ENCODE results near the gene RAD51B.
"Not testable (repeated sequence)": the region's sequence is repeated elsewhere in the genome, so short reads cannot be mapped to it uniquely, and the experiment has no call there.

Gene RAD51B

DNA sequence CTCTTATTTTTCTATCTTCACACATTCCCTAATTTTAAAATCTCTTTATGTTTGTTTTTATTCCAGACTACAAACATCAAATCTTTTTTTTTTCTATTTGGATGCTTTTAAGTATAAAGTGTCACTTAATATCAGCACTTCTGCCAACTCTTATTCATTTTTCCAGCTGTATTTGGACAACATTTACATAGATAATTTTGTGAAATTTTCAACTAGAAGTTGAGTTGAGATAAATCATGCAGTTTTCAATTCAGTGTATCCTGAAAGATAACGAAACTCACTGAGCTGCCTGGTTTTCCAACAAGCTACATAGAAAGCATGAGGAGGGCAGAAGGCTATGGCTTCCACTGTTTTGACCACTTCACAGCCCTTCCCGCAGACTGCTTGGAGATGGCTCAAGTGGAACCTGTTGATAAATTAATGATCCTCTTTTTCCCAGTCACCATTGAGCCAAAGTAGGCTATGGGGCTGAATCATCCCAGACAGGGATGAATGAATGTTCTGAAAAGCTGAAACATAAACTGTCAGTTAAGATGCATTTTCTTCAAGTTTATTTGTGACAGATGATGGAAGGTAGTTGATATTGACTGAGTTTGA, 213.9 kb downstream of the RAD51B start:
- DNase-seq = no peak

DNA sequence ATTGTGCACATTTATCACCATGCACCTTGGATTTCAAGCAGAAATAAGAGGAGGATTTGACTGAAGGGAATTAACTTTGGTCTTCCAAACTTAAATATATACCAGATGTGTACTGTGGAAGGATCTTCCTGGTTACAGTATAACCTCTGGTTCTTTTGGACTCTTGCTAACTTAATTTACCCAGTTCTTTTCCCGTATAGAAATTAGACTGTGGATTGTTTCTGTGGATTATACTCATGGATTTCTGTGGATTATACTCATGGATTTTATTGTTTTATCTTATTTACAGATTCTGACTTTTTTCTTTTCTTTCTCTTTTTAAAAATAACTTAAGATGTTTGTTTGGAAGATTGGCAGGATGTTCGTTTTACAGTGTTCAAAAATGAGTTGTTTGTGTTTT, 215.3 kb downstream of the RAD51B start:
- DNase-seq = no peak

DNA sequence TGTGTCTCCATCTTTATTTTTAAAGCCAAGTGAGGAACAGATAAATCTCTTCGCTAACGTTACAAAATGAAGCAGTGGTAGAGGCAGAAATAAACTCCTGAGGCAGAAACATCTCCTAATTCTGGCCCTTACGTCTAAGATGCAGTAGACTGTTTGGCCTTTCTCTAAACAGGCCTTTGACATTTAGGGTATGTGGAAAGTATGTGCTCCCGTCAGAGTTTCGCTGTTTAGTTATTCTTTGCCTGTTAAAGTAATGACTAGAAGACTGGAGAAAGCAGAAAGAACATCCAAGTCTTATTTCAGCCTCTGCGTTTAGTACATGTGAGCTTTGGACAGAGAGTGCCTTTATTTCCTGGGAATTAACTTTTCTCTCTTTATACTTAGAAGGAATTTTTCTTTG, 216.6 kb downstream of the RAD51B start:
- no peak for DNase-seq

DNA sequence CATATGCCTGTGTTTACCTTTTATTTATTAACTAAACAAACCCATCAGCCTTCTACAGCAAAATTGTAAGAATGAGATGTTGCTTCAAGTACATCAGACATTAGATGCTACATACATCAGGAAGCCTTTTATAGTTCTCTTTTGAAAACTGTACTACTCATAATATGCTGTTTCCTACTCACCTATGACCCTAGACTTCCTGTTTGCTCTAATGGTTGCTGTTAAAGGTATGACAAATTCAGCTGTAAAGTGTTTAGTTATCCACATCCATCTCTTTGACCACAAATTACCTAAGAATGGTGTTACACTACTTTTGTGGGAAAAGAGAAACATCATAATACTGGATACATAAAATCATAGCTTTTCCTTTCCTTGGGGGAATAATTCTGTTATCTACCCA, 220.0 kb downstream of the RAD51B start:
- DNase-seq = no peak

DNA sequence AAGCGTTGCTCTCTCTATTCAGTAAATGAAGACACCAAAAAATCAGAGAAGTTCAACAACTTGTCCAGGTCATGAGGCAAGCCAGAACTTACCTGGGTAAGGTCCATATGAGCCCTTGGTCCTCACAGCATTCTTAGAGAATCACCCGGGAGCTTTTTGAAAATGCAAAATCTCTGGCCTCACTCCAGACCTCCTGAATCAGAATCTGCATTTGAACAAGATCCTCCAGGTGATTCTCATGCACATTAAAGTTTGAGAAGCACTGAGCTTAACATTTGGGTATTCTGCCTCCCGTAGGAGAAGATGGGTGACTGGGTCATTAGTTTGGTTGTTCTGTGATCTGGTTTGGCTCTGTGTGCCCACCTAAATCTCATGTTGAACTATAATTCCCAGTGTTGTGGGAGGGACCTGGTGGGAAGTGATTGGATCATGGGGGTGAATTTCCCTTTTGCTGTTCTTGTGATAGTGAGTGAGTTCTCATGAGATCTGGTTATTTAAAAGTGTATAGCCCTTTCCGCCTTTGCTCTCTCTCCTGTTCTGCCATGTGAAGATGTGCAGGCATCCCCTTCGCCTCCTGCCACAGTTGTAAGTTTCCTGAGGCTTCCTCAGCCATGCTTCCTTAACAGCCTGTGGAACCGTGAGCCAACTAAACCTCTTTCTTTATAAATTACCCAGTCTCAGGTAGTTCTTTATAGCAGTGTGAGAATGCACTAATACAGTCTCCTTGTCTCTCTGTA, 221.2 kb downstream of the RAD51B start:
- no peak for DNase-seq

DNA sequence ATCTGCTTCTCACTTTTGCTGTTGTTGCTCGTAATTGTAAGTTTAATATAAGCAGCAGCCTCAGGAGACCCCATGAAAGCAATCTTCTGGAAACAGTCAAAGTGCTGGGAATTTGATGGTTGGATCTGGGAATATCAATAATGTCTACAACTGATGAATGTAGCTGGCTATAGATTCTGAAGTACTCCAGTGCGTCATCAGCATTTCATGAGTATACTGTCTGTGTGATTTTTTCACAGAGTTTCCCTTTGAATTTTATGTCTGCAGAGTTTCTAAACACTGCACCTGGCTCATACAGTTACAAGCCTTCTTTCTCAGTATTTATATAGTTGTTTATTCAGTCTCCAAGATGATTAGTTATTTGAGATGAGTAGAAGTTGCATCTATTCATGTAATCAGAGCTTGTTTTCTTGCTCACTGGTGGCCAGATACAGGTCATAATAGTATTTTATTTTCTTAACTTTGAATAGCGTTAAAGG, 222.3 kb downstream of the RAD51B start:
- no peak for DNase-seq

DNA sequence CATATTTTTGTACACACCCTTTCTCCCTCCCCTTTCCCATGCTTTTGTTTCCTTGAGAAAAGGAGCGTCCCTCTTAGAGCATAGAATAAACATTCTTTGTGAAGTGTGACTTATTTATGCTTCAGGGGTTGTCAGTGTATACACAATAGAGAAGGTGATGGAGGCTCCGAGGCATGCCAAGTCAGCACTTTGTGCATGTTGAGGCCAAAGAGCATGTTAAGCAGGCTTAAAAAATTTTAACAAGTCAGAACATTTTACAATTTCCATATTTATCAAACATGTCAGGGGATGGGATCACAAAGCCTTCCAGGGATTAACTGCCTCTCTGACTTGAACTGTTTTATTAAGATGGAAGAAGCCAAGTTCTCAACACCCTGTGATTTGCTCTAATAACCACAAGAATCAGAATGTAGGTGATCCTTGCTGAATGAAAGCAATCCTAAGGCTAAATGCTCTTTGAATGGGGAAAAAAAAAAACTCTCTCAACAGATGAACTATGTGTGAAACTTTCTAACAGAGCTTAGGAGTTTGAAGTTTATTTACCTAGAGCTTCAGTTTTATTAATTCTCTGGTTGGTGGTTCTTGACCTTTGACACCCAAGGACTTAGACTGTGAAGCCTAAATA, 223.1 kb downstream of the RAD51B start:
- DNase-seq = no peak

DNA sequence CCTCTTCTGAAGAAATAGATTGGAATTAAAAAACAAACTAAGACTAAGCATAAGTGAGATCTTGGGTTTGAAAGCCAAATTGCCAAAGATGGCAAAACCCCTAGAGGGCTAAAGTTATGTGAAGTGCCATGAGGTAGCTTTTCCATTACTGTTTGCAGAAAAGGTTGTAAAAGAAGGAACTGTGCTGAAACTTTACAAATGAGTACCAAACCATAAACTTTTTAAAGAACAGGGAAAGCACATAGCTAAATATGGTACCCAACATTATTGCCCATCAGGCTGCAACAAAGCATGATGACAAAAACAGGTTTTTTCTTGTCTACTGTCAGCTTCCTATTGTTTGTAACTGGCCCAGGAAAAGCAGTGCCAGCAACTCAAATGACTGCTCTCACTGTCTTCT, 224.2 kb downstream of the RAD51B start:
- DNase-seq = no peak

DNA sequence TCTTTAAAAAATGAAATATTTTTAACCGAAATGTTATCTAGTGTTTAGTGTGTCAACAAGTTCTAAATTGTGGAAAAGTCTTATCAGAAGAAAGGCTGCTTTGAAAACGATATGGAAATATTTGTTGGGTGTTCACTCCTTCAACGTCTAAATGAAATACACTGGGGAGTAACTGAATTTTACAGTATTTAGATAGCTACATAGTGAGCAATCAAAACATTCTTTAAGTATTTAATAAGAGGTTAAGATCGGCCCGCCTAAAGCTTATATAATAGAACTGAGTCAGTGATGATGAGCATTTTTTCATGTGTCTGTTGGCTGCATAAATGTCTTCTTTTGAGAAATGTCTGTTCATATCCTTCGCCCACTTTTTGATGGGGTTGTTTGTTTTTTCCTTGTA, 228.3 kb downstream of the RAD51B start:
- no peak for DNase-seq

DNA sequence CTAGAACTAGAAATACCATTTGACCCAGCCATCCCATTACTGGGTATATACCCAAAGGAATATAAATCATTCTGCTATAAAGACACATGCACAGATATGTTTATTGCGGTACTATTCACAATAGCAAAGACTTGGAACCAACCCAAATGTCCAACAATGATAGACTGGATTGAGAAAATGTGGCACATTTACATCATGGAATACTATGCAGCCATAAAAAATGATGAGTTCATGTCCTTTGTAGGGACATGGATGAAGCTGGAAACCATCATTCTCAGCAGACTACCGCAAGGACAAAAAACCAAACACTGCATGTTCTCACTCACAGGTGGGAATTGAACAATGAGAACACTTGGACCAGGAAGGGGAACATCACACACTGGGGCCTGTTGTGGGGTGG, 229.2 kb downstream of the RAD51B start:
- DNase-seq = not testable (repeated sequence)

DNA sequence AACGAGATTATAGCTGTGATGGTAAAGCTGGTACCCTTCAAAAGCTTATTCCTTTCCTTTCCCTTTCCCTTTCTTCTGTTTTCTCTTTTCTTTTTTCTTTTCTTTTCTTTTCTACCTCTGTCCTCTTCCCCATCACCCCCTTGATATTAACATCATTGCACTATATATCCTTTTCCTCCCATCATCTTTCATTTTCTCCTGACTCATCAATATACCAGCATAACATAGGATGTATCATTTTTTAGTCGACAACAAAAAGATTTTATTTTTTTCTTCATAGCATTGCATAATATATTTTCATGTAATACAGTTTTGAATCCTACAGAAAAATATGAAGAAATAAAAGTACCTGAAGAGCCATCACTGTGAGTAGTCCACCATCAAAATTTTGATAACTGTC, 230.6 kb downstream of the RAD51B start:
- DNase-seq = no peak

DNA sequence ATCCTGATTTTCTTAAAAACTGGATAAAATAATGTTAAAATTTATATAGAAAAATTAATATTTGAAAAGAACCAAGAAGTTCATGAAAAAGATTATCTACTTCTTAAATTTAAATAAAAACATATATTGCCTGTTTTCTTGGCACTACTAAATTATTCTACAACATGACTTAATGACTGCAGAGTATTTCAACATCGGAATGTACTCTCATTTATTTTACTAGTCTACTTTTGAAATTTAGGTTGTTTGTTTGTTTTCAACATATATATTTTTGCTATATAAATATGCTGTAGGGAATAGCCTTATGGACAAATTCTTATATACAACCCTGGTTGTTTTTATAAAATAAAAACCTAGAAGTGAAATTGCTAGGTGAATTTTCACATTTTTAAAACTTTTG, 231.6 kb downstream of the RAD51B start:
- no peak for DNase-seq

DNA sequence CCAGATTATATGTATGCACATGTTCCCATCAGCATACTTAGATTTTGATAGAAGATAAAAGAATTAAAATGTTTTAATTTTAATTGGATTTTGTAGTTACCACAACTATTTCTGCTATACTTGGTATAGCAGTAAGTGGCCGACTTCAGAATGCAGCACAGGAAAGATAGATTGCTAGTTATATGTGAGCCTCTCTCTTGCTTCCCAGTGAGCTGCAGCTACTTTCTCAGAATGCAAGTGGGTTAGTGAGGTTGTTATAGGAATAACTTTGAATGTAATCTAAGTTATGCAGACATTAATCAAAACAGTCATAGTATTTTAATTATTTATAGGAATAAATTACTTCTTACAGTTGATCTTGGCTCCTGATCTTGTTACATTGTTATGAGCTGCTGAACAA, 240.6 kb downstream of the RAD51B start:
- DNase-seq = no peak

DNA sequence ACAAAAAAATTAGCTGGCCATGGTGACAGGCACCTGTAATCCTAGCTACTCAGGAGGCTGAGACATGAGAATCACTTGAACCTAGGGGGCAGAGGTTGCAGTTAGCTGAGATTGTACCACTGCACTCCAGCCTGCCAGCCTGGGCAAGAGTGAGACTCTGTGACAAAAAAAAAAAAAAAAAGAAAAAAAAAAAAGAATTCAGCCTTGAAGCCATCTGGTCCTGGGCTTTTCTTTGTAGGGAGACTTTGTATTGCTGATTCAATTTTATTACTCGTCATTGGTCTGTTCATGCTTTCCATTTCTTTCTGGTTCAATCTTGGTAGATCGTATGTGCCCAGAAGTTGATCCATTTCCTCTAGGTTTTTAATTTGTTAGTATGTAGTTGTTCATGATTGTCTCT, 243.1 kb downstream of the RAD51B start:
- DNase-seq = no peak

DNA sequence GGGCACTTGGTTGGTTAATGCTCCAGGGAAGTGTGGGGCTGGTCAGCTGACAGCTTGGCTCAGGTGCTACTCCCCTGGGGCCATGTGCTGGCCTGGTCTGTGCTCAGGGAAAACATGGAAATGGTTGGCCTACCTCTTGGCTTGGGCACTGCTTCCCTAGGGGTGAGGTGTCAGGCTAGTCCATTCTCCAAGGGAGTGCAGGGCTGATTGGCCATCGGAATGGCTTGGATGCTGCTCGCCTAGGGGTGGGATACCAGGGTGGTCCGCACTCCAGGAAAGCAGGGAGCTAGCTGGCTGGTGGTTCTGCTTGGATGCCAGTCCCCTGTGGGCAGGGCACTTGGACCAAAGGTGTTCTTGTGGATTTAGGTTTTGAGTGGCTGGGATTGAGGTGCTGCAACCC, 245.7 kb downstream of the RAD51B start:
- no peak for DNase-seq

DNA sequence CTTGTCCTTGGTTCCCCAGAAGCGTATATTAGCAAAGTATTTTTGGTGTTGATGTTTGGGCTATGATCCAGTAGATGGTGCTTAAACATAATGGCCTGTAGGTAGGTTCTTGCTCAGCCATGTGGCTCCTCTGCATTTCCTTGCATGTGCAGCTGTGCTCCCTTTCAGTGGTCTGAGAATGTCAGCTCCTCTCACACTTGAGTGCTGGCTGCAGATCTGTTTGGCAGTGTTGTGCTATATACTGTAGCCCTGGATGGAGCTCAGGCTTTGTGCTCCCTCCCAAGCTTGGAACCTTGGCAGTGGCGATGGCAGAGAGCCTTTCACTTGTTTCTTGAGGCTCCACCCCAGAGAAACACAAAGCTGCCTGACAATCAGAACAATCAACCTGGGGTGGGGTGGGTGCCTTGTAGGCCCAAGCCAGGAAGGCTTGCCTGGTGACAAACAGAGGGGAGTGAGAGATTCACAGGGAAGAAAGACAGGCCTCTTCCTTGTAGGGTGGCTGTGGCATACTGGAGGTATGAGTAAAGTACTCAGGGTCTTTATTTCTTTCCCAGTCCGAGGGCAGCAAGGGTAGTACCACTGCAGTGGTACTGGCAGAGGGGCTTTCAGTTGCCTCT, 255.3 kb downstream of the RAD51B start:
- no peak for DNase-seq

DNA sequence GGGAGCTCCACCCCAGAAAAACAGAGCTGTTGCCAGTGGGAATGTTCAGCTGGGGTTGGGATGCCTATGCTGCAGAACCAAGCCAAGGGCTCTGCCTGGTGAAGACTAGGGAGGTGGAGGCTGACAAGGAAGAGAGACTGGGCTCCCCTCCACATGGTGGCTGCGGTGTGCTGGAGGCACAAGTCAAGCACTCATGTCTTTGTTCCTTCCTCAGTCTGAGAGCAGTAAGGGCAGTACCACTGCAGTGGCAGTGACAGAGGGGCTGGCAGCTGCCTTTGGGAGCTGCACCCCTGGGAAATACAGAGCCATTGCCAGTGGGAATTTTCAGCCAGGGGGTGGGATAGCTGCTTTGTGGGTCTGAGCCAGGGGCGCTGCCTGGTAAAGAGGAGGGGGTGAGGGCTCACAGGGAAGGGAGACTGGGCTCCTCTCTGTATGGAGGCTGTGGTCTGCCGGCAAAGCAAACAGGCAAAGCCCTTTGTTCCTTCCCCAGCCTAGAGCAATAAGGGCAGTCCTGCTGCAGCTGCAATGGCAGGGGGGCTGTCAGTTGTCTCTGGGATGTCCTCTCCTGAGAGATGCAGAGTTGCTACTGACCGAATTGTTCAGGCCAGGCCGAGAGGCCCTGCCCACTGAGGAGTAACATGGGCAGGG, 255.9 kb downstream of the RAD51B start:
- DNase-seq = no peak

DNA sequence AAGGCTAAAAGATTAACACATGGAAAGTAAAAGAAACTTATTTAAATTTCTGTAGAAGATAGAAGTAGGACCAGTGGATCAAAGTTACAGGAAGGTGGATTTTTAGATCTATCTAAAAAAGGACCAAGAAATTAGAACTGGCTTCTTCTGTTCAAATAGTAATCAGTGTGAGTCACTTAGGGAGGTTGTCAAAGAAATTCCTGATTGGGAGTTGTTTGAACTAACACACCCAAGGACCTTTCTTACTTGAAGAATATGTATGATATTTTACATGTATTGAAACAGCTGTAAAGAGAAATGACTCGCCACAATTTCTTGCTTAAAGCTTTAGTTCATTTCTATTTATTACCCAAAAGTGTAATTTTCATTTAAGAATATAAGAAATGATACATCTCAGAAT, 256.9 kb downstream of the RAD51B start:
- DNase-seq = no peak

DNA sequence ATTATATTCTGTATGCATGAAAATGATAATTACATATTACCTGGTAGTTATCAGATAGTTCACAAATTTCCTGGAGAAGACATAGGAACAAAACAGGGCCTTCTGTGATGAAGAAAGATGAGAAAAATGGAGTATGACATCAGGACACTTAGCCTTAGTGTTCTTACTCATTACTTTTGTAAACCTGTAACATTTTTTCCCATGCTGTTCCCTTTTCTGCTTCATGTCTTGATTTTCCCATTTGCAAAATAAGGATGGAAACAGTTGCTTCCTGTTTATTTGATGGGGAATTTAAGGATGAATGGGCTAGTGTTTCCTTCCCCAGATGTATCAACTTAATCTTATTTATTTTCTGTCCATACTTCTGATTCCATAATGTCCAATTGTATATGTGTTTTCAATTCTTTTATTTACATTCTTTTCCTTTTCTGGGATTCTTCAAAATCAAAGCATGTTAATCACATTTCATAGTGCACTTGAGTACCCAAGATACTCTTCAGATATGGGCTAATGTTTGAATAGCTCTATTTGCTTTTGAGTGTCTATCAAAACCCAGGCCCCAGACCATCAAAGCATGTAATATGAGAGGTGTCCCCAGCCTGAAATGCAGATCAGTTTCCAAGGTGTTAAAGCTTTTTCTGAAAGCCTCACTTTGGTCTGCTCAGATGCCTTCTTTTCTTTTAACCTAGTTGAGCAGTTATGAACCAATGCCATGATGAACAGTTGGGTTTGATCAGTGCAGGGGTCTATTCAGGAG, 260.5 kb downstream of the RAD51B start:
- no peak for DNase-seq

DNA sequence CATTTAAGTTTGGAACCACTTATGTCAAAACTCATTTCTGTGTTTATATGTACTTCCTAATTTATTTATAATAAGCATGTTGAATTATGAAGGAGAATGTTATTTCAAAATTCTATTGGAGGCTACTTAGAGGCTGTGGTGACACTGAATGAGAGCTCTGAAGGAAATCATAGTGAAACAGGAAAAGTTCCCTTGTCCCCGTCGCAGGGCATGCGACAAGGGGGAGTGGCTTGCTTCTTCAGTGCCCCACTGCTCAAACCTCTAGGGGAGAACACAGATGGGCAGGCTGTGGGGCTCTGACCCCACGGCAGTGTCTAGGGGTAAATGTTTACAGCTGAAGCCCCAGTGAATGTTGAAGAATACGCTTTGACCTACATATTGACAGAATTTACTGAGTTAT, 261.9 kb downstream of the RAD51B start:
- DNase-seq = no peak

DNA sequence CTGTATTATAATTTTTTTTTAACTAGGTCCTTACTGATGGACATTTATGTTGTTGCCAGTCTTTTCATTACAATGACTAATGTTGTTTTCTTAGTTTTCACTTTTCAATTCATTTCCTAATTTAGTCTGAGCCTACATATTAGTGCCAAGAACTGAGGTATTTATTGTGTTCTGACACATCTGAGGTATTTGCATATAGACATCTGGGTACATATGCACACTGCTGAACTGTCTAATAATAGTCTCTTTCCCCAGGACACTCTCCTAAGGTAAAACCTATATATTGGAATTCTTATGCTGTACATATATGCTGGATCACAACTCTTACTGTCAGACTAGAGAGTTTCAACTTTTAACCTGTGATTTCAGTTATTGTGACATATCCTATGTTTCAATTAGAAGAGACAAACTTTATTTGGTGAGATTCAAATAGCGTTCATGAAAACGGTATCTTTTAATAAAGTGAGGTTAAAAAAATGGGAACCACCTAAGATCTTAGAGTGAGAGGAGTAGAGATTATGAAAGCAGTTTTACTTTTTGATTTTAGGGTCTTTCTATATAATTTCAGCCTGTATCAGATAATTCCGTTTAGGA, 263.2 kb downstream of the RAD51B start:
- no peak for DNase-seq

DNA sequence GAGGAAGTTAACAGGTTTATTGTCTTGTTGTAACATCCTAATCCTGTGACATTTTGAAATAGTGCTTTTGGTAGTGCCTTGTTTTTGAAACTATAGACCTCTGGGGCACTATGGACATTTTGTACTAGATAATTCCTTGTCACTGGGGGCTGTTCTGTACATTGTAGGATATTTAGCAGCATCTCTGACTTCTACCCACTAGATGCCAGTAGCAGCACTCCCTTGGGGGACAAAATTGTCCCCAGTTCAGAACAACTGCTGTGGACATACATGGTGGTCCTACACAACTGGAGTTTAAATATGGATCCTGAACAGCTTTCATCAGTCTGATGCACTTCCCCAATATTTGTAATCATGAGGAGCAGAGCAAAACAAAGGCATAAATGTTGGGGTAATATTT, 264.7 kb downstream of the RAD51B start:
- DNase-seq = peak in 1 of 2 experiments; percentile 8
